OCI-LY3 (cell line): ENCODE measurements around the gene EIF2B2.

ENCODE experiments used
- H2AFZ ChIP-seq: fragments of 200-600, 300-600 bp; shearing (Covaris generic); 2 replicates; pipeline ENCODE4 v1.6.0; 2014; ENCODE audit warnings: antibody characterized with exemption, low read depth, low read length
- H3K27ac ChIP-seq: fragments of 200-600, 300-600 bp; sonication (generic); 2 replicates; pipeline ENCODE4 v1.5.1; 2014; ENCODE audit warnings: mild to moderate bottlenecking, low read length, moderate library complexity, mixed read lengths
- H3K27me3 ChIP-seq: fragments of 200-600, 300-600 bp; sonication (generic); 2 replicates; pipeline ENCODE4 v1.6.1; 2014; ENCODE audit warnings: low read depth, low read length, mixed read lengths
- H3K36me3 ChIP-seq: fragments of 200-600, 300-600 bp; sonication (generic); replicated peaks from 2 replicates; pipeline ENCODE3; 2014; ENCODE audit warnings: low read depth, low read length, mixed read lengths
- H3K4me1 ChIP-seq: fragments of 300-600, 200-600 bp; sonication (generic); 2 replicates; pipeline ENCODE4 v1.6.1; 2014; ENCODE audit warnings: low read length, mixed read lengths
- H3K4me2 ChIP-seq: fragments of 200-600, 300-600 bp; sonication (generic); 2 replicates; pipeline ENCODE4 v1.6.1; 2014; ENCODE audit warnings: low read length, mixed read lengths
- H3K4me3 ChIP-seq: fragments of 300-600, 200-600 bp; sonication (generic); 2 replicates; pipeline ENCODE4 v1.5.1; 2014; ENCODE audit warnings: antibody characterized with exemption, mild to moderate bottlenecking, low read length, moderate library complexity
- H3K79me2 ChIP-seq: fragments of 300-600, 200-600 bp; shearing (Covaris generic); 2 replicates; pipeline ENCODE4 v1.6.1; 2014; ENCODE audit warnings: mild to moderate bottlenecking, low read length, mixed read lengths
- H3K9ac ChIP-seq: fragments of 300-600, 200-600 bp; shearing (Covaris generic); 2 replicates; pipeline ENCODE4 v1.6.0; 2014; ENCODE audit warnings: mild to moderate bottlenecking, low read length, moderate library complexity
- H3K9me3 ChIP-seq: fragments of 200-600, 300-600 bp; shearing (Covaris generic); 2 replicates; pipeline ENCODE4 v1.6.1; 2014; ENCODE audit warnings: low read length, mixed read lengths; ENCODE audit not compliant: insufficient read depth
- H4K20me1 ChIP-seq: fragments of 200-600, 300-600 bp; sonication (generic); 2 replicates; pipeline ENCODE4 v1.6.1; 2016; ENCODE audit warnings: low read length, mixed read lengths; ENCODE audit not compliant: insufficient read depth
- EZH2phosphoT487 ChIP-seq: fragments of 200-600 bp; shearing (Covaris generic); IDR thresholded peaks from 2 replicates; pipeline ENCODE4 v1.6.1; 2018; ENCODE audit warnings: antibody characterized with exemption, mixed run types, low read depth
- TF ChIP-seq, protein P1 (sequence below): fragments of 200-600, 300-600 bp; sonication (generic); IDR thresholded peaks from 2 replicates; pipeline ENCODE4 v1.5.1; 2014; ENCODE audit warnings: antibody characterized with exemption, low read length, low read depth

Gene EIF2B2

DNA sequence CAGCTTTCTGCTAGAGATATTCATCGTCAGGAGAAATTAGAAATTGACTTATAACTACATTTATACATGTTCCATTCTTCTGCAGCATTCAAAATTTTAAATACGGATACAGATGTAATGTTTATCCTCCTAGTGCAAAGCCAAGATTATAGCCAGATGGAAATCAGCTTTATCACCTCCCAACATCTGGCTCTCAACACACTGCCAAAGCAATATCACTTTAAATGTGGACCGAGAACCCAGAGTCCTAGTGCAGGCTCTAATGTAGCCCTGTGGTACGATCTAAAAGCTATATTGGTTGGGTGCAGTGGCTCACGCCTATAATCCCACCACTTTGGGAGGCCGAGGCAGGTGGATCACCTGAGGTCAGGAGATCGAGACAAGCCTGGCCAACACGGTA, 42.0 kb downstream of the EIF2B2 start:
- no peak overlapping the region for H3K9ac ChIP-seq
- H3K27ac ChIP-seq: no peak overlapping the region
- H3K4me2 ChIP-seq: no peak overlapping the region
- H3K4me1 ChIP-seq: peaks cover 16% of the 10 kb centered on the region
- H4K20me1 ChIP-seq: no peaks in the 10 kb centered on the region; the same call in 1 of the 2 replicates
- H3K9me3 ChIP-seq: no peaks in the 10 kb centered on the region
- TF ChIP-seq, protein P1, sequence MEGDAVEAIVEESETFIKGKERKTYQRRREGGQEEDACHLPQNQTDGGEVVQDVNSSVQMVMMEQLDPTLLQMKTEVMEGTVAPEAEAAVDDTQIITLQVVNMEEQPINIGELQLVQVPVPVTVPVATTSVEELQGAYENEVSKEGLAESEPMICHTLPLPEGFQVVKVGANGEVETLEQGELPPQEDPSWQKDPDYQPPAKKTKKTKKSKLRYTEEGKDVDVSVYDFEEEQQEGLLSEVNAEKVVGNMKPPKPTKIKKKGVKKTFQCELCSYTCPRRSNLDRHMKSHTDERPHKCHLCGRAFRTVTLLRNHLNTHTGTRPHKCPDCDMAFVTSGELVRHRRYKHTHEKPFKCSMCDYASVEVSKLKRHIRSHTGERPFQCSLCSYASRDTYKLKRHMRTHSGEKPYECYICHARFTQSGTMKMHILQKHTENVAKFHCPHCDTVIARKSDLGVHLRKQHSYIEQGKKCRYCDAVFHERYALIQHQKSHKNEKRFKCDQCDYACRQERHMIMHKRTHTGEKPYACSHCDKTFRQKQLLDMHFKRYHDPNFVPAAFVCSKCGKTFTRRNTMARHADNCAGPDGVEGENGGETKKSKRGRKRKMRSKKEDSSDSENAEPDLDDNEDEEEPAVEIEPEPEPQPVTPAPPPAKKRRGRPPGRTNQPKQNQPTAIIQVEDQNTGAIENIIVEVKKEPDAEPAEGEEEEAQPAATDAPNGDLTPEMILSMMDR: no peak
- no peak for TF ChIP-seq EZH2phosphoT487
- H3K4me3 ChIP-seq: no peak overlapping the region
- H3K27me3 ChIP-seq: no peaks in the 10 kb centered on the region
- H3K79me2 ChIP-seq: peaks cover 40% of the 10 kb centered on the region
- peaks cover 36% of the 10 kb centered on the region for H3K36me3 ChIP-seq
- no peak overlapping the region for H2AFZ ChIP-seq

DNA sequence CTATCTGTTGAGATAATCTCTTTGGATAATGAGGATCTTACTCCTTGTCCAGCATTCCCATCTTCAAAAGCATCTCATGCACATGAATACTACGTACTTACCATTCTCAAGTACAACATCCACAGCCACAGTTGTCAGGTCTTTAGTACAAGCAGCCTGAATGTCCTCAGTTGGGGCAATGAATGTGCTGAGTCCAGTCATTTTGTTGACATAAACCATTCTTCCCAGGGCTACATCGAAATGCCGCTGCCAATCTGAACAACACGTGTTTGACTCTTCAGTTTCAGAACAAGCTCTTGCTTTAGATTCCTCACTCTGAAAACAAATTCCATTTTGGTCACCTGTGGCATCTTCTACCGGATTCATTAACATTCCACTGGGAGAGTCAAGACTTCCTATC, 43.6 kb downstream of the EIF2B2 start:
- no peak overlapping the region for H3K9ac ChIP-seq
- no peaks in the 10 kb centered on the region for H3K9me3 ChIP-seq
- no peak overlapping the region for H3K27ac ChIP-seq
- TF ChIP-seq EZH2phosphoT487: no peak
- TF ChIP-seq, protein P1: no peak
- H2AFZ ChIP-seq: no peak overlapping the region
- H4K20me1 ChIP-seq: no peaks in the 10 kb centered on the region; the same call in 1 of the 2 replicates
- no peak overlapping the region for H3K4me3 ChIP-seq
- H3K36me3 ChIP-seq: peaks cover 37% of the 10 kb centered on the region
- H3K4me1 ChIP-seq: peaks cover 23% of the 10 kb centered on the region
- H3K4me2 ChIP-seq: no peak overlapping the region
- H3K27me3 ChIP-seq: no peaks in the 10 kb centered on the region
- peaks cover 54% of the 10 kb centered on the region for H3K79me2 ChIP-seq

DNA sequence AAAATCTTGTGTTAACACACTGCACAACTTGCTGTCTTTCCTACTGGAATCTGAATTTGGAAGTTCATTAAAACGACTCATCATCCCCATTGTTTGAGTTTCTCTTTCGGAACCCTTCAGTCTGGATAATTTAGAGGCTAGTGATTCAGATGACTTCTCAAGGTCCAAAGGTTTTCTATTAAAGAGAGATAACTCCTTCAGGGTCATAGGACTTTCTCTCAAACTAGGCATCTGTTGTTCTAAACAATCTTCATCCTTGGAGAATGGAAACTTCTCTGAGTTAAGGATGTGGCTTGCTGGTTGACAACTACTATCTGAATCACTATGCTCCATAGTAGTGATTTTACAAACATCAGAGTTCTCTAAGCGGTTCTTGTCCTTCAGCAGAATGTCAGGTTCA, 44.2 kb downstream of the EIF2B2 start:
- TF ChIP-seq, protein P1: no peak
- TF ChIP-seq EZH2phosphoT487: no peak

DNA sequence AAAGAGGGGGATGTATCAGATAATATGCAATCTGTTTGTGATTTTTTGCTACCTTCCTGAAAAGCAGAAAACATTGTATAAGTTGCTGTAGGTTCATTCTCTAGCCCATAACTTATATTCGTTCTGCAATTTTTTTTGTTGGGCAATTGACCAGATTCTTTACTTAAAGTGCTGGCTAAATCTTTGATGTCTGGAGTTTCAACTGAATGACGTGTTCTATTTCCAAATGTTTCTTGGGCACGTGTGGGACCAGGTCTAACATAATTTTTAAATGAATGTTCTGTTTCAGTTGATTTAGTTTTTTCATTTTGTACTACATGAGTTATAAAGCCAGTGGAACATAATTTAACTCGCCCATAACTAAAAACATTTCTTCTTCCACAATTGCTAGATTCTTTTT, 44.8 kb downstream of the EIF2B2 start:
- H3K4me1 ChIP-seq: peaks cover 14% of the 10 kb centered on the region
- H2AFZ ChIP-seq: no peak overlapping the region
- H3K27ac ChIP-seq: no peak overlapping the region
- peaks cover 33% of the 10 kb centered on the region for H3K36me3 ChIP-seq
- no peaks in the 10 kb centered on the region for H3K9me3 ChIP-seq
- H3K4me2 ChIP-seq: no peak overlapping the region
- no peaks in the 10 kb centered on the region; the same call in 1 of the 2 replicates for H4K20me1 ChIP-seq
- H3K9ac ChIP-seq: no peak overlapping the region
- no peak overlapping the region for H3K4me3 ChIP-seq
- H3K79me2 ChIP-seq: peaks cover 50% of the 10 kb centered on the region
- no peaks in the 10 kb centered on the region for H3K27me3 ChIP-seq
- no peak for TF ChIP-seq EZH2phosphoT487
- TF ChIP-seq, protein P1: no peak

More for the DNA sequence above, 44.2 kb downstream of the EIF2B2 start:
- Histone ChIP-seq H3K27me3 (no peaks in the 10 kb centered on the region), H3K9me3 (no peaks in the 10 kb centered on the region), H3K36me3 (peaks cover 33% of the 10 kb centered on the region), H3K4me3 (no peak overlapping the region), H3K27ac (no peak overlapping the region), H3K4me1 (peaks cover 20% of the 10 kb centered on the region), H3K9ac (no peak overlapping the region), H4K20me1 (no peaks in the 10 kb centered on the region; the same call in 1 of the 2 replicates), H3K4me2 (no peak overlapping the region), H2AFZ (no peak overlapping the region), H3K79me2 (peaks cover 50% of the 10 kb centered on the region)
